ENCODE results near the gene FMO4.
"Not testable (repeated sequence)": the region's sequence is repeated elsewhere in the genome, so short reads cannot be mapped to it uniquely, and the experiment has no call there.

FMO4 gene

DNA sequence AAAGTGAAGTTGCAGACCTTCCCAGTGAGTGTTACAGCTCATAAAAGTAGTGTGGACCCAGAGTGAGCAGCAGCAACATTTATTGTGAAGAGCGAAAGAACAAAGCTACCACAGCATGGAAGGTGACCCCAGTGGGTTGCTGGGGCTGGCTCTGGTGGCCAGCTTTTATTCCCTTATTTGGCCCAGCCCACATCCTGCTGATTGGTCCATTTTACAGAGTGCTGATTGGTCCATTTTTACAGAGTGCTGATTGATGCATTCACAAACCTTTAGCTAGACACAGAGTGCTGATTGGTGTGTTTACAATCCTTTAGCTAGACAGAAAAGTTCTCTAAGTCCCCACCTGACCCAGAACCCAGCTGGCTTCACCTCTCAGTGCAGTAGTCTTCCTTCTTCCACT lies 76.8 kb downstream of the FMO4 start:
- DNase-seq: not testable (repeated sequence)

All from fibroblast of skin of back (primary cell).